K562 (cell line): ENCODE data around the gene SORT1. TPM values are rescaled to one million over a fixed set of nuclear protein-coding genes. Genes with fewer than 3 reads are reported as not detected.
A peak's percentile ranks its signal among the peaks of the same experiment; 100 is the strongest.

Source experiments
- BRD4 ChIP-seq: fragments of 200-600 bp; sonication (generic); IDR thresholded peaks from 2 replicates; pipeline ENCODE4 v1.6.1; 2017; ENCODE audit warnings: inconsistent platforms
- DPF2 ChIP-seq: fragments of 450-650 bp; IDR thresholded peaks from 2 replicates; pipeline ENCODE4 v1.6.1; 2016
- ELF2 ChIP-seq: fragments of 250-450 bp; sonication (Bioruptor Pico); IDR thresholded peaks from 2 replicates; pipeline ENCODE4 v1.5.0; 2021; ENCODE audit warnings: mild to moderate bottlenecking
- GABPA ChIP-seq: fragments of 200-800 bp; sonication (Bioruptor generic); conservative IDR thresholded peaks from 2 replicates; pipeline ENCODE4 v1.6.1; 2016; ENCODE audit warnings: low read depth, missing genetic modification characterization, missing compliant biosample characterization
- polyA plus RNA-seq, 8 experiments: library from polyadenylated mRNA; depleted of rRNA in 4 of 8; stranded (reverse) in 5 of 8; unstranded in 3 of 8; fragments of >200 nt; fragmentation: Nextera tagmentation in 2 of 8; fragmentation: Illumina TruSeq in 1 of 8; extraction: Ambion mirVana in 2 of 8; extraction: Trizol in 1 of 8; gene quantifications; 2 replicates each; pipeline versions ENCODE4 v1.2.1 to v1.2.3, GENCODE V29; 2011 to 2014; ENCODE audit warnings: inconsistent platforms in 1 of 8, missing spikeins in 1 of 8
- total RNA-seq, 7 experiments: library from RNA; depleted of rRNA in 6 of 7; stranded (reverse); fragments of >200 nt in 6 of 7; fragmentation: Illumina TruSeq in 2 of 7; extraction: Trizol in 2 of 7; gene quantifications; 2 replicates each; pipeline versions ENCODE4 v1.2.1 to v1.2.3, GENCODE V29; 2011 to 2021; ENCODE audit warnings: low replicate concordance in 1 of 7
- TF ChIP-seq, protein P1 (sequence below), 2 experiments: fragments of 450-650 bp in 1 of 2; sonication (generic) in 1 of 2; formaldehyde crosslinking in 1 of 2; IDR thresholded peaks; 2 replicates each; pipeline versions ENCODE4 v1.7.1 to v1.9.0; 2016 to 2022; ENCODE audit warnings: inconsistent platforms in 1 of 2, mild to moderate bottlenecking in 1 of 2, missing genetic modification reagents in 1 of 2
- TF ChIP-seq, protein P2 (sequence below), 3 experiments: fragments of 200-800 bp in 1 of 3; fragments of 250-450 bp in 1 of 3; fragments of 450-650 bp in 1 of 3; sonication (Bioruptor Pico) in 1 of 3; sonication (Bioruptor generic) in 1 of 3; formaldehyde crosslinking in 1 of 3; IDR thresholded peaks; 2 replicates each; pipeline versions ENCODE4 v1.6.1 to v1.8.0; 2016 to 2022; ENCODE audit warnings: mild to moderate bottlenecking in 2 of 3, missing genetic modification characterization in 2 of 3, missing compliant biosample characterization in 1 of 3, moderate library complexity in 1 of 3
- TF ChIP-seq, protein P3 (sequence below), 2 experiments: fragments of 450-650 bp; IDR thresholded peaks; 2 replicates each; pipeline ENCODE4 v1.6.1; 2018; ENCODE audit warnings: mild to moderate bottlenecking in 2 of 2, low read depth in 1 of 2; ENCODE audit not compliant: partially characterized antibody in 2 of 2

Gene SORT1
- total and polyA plus RNA-seq, 9 of the 15 experiments (the other 6 are each of a cell fraction or from before 2014, with no cell fraction given), result 27.4 to 112 (median 65.0) TPM

DNA sequence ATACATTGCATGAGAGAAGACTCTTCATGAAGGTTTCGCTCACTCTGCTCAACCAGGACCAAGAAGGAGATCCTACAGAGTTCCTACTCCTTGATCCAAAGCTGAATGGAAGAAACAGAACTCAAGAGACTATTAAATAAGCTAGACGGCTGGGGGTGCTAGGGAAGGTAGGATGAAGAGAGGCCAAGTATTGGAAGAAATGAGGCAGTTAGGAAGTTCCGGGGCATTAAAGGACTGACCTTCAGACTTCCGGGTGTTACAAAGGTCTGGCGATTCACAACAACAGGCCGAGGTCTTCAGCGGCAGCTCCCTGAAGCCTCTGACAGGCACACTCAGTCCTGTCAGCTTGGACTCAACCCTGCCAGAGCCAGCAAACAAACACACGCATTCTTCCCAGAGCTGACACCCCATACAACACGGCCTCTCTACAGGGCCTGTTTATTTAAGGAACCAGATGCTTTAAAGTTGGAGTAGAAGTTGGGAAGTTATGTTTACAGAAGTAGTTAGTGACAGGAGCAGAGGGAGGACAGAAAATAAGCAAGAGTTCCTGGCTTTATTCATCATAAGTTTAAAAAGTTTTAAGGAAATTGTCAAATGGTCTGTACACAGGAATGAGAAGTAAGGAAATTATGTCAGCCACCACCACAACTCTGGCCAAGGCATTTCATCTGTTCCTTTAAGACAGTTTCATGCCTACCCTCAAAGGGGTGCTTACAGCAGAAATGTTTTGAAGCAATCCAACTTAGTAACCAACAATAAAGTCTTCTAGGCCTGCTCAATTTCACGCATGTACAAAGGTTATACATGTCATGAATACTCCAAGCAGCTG is 4.7 kb downstream of the SORT1 start (continued):
- TF ChIP-seq, protein P1, sequence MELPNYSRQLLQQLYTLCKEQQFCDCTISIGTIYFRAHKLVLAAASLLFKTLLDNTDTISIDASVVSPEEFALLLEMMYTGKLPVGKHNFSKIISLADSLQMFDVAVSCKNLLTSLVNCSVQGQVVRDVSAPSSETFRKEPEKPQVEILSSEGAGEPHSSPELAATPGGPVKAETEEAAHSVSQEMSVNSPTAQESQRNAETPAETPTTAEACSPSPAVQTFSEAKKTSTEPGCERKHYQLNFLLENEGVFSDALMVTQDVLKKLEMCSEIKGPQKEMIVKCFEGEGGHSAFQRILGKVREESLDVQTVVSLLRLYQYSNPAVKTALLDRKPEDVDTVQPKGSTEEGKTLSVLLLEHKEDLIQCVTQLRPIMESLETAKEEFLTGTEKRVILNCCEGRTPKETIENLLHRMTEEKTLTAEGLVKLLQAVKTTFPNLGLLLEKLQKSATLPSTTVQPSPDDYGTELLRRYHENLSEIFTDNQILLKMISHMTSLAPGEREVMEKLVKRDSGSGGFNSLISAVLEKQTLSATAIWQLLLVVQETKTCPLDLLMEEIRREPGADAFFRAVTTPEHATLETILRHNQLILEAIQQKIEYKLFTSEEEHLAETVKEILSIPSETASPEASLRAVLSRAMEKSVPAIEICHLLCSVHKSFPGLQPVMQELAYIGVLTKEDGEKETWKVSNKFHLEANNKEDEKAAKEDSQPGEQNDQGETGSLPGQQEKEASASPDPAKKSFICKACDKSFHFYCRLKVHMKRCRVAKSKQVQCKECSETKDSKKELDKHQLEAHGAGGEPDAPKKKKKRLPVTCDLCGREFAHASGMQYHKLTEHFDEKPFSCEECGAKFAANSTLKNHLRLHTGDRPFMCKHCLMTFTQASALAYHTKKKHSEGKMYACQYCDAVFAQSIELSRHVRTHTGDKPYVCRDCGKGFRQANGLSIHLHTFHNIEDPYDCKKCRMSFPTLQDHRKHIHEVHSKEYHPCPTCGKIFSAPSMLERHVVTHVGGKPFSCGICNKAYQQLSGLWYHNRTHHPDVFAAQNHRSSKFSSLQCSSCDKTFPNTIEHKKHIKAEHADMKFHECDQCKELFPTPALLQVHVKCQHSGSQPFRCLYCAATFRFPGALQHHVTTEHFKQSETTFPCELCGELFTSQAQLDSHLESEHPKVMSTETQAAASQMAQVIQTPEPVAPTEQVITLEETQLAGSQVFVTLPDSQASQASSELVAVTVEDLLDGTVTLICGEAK (IDR thresholded peaks at IDR 0.05), result peak; percentile 88
- TF ChIP-seq, protein P1 (CRISPR knock-in tag; IDR thresholded peaks at IDR 0.05), result no peak
- peak; percentile 91 for TF ChIP-seq GABPA (tag)
- TF ChIP-seq, protein P2, sequence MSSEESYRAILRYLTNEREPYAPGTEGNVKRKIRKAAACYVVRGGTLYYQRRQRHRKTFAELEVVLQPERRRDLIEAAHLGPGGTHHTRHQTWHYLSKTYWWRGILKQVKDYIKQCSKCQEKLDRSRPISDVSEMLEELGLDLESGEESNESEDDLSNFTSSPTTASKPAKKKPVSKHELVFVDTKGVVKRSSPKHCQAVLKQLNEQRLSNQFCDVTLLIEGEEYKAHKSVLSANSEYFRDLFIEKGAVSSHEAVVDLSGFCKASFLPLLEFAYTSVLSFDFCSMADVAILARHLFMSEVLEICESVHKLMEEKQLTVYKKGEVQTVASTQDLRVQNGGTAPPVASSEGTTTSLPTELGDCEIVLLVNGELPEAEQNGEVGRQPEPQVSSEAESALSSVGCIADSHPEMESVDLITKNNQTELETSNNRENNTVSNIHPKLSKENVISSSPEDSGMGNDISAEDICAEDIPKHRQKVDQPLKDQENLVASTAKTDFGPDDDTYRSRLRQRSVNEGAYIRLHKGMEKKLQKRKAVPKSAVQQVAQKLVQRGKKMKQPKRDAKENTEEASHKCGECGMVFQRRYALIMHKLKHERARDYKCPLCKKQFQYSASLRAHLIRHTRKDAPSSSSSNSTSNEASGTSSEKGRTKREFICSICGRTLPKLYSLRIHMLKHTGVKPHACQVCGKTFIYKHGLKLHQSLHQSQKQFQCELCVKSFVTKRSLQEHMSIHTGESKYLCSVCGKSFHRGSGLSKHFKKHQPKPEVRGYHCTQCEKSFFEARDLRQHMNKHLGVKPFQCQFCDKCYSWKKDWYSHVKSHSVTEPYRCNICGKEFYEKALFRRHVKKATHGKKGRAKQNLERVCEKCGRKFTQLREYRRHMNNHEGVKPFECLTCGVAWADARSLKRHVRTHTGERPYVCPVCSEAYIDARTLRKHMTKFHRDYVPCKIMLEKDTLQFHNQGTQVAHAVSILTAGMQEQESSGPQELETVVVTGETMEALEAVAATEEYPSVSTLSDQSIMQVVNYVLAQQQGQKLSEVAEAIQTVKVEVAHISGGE (CRISPR knock-in tag; IDR thresholded peaks at IDR 0.05), result no peak; a peak in 1 of 6 replicates
- TF ChIP-seq BRD4, result no peak
- TF ChIP-seq, protein P3, sequence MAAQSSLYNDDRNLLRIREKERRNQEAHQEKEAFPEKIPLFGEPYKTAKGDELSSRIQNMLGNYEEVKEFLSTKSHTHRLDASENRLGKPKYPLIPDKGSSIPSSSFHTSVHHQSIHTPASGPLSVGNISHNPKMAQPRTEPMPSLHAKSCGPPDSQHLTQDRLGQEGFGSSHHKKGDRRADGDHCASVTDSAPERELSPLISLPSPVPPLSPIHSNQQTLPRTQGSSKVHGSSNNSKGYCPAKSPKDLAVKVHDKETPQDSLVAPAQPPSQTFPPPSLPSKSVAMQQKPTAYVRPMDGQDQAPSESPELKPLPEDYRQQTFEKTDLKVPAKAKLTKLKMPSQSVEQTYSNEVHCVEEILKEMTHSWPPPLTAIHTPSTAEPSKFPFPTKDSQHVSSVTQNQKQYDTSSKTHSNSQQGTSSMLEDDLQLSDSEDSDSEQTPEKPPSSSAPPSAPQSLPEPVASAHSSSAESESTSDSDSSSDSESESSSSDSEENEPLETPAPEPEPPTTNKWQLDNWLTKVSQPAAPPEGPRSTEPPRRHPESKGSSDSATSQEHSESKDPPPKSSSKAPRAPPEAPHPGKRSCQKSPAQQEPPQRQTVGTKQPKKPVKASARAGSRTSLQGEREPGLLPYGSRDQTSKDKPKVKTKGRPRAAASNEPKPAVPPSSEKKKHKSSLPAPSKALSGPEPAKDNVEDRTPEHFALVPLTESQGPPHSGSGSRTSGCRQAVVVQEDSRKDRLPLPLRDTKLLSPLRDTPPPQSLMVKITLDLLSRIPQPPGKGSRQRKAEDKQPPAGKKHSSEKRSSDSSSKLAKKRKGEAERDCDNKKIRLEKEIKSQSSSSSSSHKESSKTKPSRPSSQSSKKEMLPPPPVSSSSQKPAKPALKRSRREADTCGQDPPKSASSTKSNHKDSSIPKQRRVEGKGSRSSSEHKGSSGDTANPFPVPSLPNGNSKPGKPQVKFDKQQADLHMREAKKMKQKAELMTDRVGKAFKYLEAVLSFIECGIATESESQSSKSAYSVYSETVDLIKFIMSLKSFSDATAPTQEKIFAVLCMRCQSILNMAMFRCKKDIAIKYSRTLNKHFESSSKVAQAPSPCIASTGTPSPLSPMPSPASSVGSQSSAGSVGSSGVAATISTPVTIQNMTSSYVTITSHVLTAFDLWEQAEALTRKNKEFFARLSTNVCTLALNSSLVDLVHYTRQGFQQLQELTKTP (IDR thresholded peaks at IDR 0.05; ENCODE audit: low read depth in 1 of 2, partially characterized antibody in 2 of 2), result peak; percentile 55 to 59
- 0 out of 2 replicates have a peak, but pooled peaks have one; percentile 22 for TF ChIP-seq DPF2
- TF ChIP-seq ELF2 (CRISPR knock-in tag), result peak; percentile 68; the same call in 1 of the 2 replicates
